Activated B cell treated with CpG ODN at 0.5 μM for 24 hours (primary cell): Measurements from ENCODE around the gene PRMT2. TPM values are rescaled to one million over a fixed set of nuclear protein-coding genes. Genes with fewer than 3 reads are reported as not detected.

Experiments
- ATAC-seq: fragments of 200-7000 bp; cut with Tn5 transposase; one replicate; pipeline ENCODE4 v1.10.0; 2021; ENCODE audit warnings: low read depth, mild to moderate bottlenecking, moderate library complexity
- CTCF ChIA-PET: fragments of 350-600 bp; sonication (Branson Sonifier 250); formaldehyde crosslinking; loops from one replicate; lab custom pipeline; 2021; ENCODE audit warnings: antibody characterized with exemption; lab: Charles Lee
- POLR2A ChIA-PET: fragments of 350-600 bp; sonication (Branson Sonifier 250); formaldehyde crosslinking; loops from one replicate; lab custom pipeline; 2021; ENCODE audit warnings: antibody characterized with exemption; lab: Charles Lee
- DNase-seq: peaks from one replicate; pipeline ENCODE4 v3.0.0; 2022
- H3K27ac Mint-ChIP-seq: one replicate; pipeline ENCODE4 v1.8.0; 2020; ENCODE audit warnings: mixed read lengths
- H3K27me3 Mint-ChIP-seq: one replicate; pipeline ENCODE4 v1.8.0; 2021; ENCODE audit warnings: mixed read lengths
- H3K36me3 Mint-ChIP-seq: one replicate; pipeline ENCODE4 v1.8.0; 2021; ENCODE audit warnings: low read depth, mixed read lengths
- H3K4me1 Mint-ChIP-seq: one replicate; pipeline ENCODE4 v1.8.0; 2021; ENCODE audit warnings: mixed read lengths
- H3K4me3 Mint-ChIP-seq: one replicate; pipeline ENCODE4 v1.8.0; 2020; ENCODE audit warnings: mild to moderate bottlenecking, mixed read lengths
- H3K9me3 Mint-ChIP-seq: one replicate; pipeline ENCODE4 v1.8.0; 2020; ENCODE audit warnings: mixed read lengths
- intact Hi-C: fragments of 100-400 bp; cut with micrococcal nuclease; formaldehyde crosslinking; loops from one replicate; pipeline ENCODE4 v1.15.1; 2024
- total RNA-seq: library from RNA; stranded (reverse); gene quantifications from 2 replicates; pipeline ENCODE4 v1.2.3, GENCODE V29; 2022
- TF ChIP-seq, protein P1 (sequence below): fragments of 200-600 bp; IDR thresholded peaks from one replicate; pipeline ENCODE4 v1.8.0; 2022; ENCODE audit warnings: antibody characterized with exemption, mild to moderate bottlenecking

PRMT2 gene
- total RNA-seq, 1 donor from 2014 or later = 48.5 TPM

DNA sequence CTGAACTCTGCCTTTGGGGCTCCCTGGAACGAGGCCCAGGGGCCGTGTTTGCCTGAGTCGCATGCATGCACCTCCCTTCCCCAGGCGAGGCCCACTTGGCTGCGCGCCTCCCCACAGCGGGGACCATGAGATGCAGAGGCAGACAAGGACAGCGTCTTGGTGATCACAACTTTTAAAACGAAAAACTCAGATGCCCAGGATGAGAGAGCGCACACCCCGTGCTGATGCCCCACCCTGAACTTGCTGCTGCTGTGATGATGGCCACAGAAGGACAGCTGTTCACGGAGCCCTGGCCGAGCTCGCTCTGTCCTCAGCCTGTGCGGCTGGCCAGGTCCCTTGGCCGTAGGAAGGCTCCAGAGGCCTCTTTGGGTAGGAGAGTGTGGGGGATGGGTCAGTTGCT is 11.4 kb upstream of the PRMT2 start:
- TF ChIP-seq, protein P1, sequence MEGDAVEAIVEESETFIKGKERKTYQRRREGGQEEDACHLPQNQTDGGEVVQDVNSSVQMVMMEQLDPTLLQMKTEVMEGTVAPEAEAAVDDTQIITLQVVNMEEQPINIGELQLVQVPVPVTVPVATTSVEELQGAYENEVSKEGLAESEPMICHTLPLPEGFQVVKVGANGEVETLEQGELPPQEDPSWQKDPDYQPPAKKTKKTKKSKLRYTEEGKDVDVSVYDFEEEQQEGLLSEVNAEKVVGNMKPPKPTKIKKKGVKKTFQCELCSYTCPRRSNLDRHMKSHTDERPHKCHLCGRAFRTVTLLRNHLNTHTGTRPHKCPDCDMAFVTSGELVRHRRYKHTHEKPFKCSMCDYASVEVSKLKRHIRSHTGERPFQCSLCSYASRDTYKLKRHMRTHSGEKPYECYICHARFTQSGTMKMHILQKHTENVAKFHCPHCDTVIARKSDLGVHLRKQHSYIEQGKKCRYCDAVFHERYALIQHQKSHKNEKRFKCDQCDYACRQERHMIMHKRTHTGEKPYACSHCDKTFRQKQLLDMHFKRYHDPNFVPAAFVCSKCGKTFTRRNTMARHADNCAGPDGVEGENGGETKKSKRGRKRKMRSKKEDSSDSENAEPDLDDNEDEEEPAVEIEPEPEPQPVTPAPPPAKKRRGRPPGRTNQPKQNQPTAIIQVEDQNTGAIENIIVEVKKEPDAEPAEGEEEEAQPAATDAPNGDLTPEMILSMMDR = no peak
- H3K27ac Mint-ChIP-seq = no peak overlapping the region
- intact Hi-C loops = no loop called here
- ATAC-seq = no peak
- H3K36me3 Mint-ChIP-seq = no peaks in the 10 kb centered on the region
- peaks cover 10% of the 10 kb centered on the region for H3K9me3 Mint-ChIP-seq
- CTCF ChIA-PET = no interaction called here
- POLR2A ChIA-PET = no interaction called here
- H3K27me3 Mint-ChIP-seq = peaks cover 12% of the 10 kb centered on the region
- H3K4me3 Mint-ChIP-seq = no peak overlapping the region
- H3K4me1 Mint-ChIP-seq = peaks cover 12% of the 10 kb centered on the region
- no peak for DNase-seq

DNA sequence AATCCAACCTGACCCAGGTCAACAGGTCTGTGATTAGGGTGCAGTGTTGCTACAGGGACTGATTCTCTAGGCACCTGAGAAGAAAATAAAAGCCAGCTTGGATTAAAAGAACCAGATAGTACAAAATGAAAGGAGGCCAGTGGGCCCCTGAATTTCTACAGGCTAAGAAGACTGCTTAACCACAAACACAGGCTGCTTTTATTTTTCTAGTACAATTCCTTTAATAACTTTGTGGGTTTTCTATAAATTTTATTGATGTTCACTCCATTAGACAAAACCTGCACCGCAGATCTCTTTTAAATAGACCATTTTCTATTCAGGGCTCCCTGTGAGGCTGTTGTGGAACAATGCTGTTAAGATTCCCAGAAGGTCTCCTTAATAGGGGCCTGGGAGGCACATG is 9.7 kb upstream of the PRMT2 start:
- ATAC-seq (no peak), DNase-seq (no peak)
- Mint-ChIP-seq H3K36me3 (no peaks in the 10 kb centered on the region), H3K9me3 (peaks cover 10% of the 10 kb centered on the region), H3K4me1 (peaks cover 12% of the 10 kb centered on the region), H3K27me3 (peaks cover 21% of the 10 kb centered on the region), H3K4me3 (no peak overlapping the region), H3K27ac (no peak overlapping the region)
- CTCF ChIA-PET = no interaction called here
- intact Hi-C loops = no loop called here
- TF ChIP-seq, protein P1 = no peak
- POLR2A ChIA-PET = no interaction called here

DNA sequence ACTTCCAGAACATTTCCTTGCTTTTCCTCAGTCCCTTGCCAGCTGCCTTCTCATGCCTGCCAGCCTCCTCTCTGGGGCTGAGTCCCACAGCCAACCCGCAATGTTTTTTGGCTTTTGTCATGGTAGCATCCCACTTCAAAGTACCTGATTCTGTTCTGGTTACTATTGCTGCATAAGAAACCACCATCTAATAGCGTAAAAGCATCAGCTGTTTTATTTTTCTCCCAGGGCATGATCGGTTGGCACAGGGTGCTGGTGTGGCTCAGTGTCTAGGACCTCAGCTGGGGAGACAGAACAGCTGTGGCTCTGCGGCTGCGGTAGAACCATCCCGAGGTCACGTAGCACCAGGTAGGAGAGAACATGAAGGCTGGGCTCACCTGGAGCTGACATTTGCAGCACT is 8.9 kb upstream of the PRMT2 start:
- Mint-ChIP-seq H3K4me3 (no peak overlapping the region), H3K4me1 (peaks cover 12% of the 10 kb centered on the region), H3K36me3 (no peaks in the 10 kb centered on the region), H3K27me3 (peaks cover 28% of the 10 kb centered on the region), H3K9me3 (peaks cover 10% of the 10 kb centered on the region), H3K27ac (no peak overlapping the region)
- intact Hi-C loops = no loop called here
- DNase-seq = no peak
- TF ChIP-seq, protein P1 = no peak
- ChIA-PET CTCF (no interaction called here), POLR2A (no interaction called here)
- ATAC-seq = no peak

DNA sequence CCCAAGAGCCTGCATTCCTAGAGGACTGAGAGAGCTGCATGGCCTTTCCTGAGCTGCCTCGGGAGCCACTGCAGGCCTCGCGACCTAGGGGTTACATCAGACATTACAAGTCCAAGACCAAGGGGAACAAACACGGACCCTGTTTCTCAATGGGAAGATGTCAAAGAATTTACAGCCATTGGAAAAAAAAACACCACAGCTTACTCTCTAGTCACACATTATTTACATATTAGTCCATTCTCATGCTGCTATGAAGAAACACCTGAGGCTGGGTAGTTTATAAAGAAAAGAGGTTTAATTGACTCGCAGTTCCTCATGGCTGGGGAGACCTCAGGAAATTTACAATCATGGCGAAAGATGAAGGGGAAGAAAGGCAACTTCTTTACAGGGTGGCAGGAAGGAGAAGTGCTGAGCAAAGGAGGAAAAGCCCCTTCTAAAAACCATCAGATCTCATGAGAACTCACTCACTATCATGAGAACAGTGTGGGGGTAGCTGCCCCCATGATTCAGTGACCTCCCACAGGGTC is 8.4 kb upstream of the PRMT2 start:
- Mint-ChIP-seq H3K9me3 (peaks cover 10% of the 10 kb centered on the region), H3K27me3 (peaks cover 30% of the 10 kb centered on the region), H3K27ac (no peak overlapping the region), H3K36me3 (no peaks in the 10 kb centered on the region), H3K4me1 (peaks cover 8% of the 10 kb centered on the region), H3K4me3 (no peak overlapping the region)
- ChIA-PET POLR2A (no interaction called here), CTCF (no interaction called here)
- ATAC-seq = no peak
- DNase-seq = no peak
- intact Hi-C loops = no loop called here
- TF ChIP-seq, protein P1 = no peak

DNA sequence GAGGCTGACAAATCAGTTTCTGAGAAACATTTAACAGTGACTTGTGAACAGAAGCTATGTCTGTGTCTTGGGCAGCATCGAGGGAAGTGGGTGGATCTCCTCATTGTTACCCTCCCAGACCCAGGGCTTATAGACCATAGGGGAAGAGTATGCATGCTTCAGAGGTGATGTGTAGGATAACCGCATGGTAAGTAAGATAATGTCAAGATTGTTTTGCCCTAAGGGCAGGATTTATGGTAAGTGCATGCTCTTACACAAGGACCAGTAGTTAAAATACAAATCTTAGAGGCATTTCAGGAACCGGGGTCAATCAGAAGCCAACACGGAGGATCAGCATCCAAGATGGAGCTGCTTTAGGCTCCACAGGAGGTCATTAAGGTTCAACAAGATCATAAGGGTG is 7.7 kb upstream of the PRMT2 start:
- Mint-ChIP-seq H3K4me3 (no peak overlapping the region), H3K27ac (no peak overlapping the region), H3K9me3 (peaks cover 10% of the 10 kb centered on the region), H3K4me1 (peaks cover 2% of the 10 kb centered on the region), H3K27me3 (peaks cover 30% of the 10 kb centered on the region), H3K36me3 (no peaks in the 10 kb centered on the region)
- ATAC-seq (no peak), DNase-seq (no peak)
- intact Hi-C loops = no loop called here
- POLR2A ChIA-PET = no interaction called here
- TF ChIP-seq, protein P1 = no peak
- CTCF ChIA-PET = no interaction called here
